Smooth muscle cell (in vitro differentiated cells): Measurements from ENCODE around the gene PRDM16. TPM values are rescaled to one million over a fixed set of nuclear protein-coding genes. Genes with fewer than 3 reads are reported as not detected.

ENCODE experiments used
- DNase-seq: peaks from one replicate; lab custom pipeline; 2025; ENCODE audit not compliant: unreplicated experiment; lab: John Stamatoyannopoulos, UW
- H2AFZ ChIP-seq: fragments of 200-600 bp; sonication (generic); 2 replicates; pipeline ENCODE4 v1.6.0; 2016; ENCODE audit warnings: antibody characterized with exemption, low read depth, mild to moderate bottlenecking
- H3F3A ChIP-seq: fragments of 200-600 bp; sonication (generic); 2 replicates; pipeline ENCODE4 v1.6.0; 2017; ENCODE audit warnings: antibody characterized with exemption, low read depth
- H3K27ac ChIP-seq: fragments of 200-600 bp; sonication (generic); 2 replicates; pipeline ENCODE4 v1.5.1; 2016; ENCODE audit warnings: low read depth, mild to moderate bottlenecking
- H3K27me3 ChIP-seq: fragments of 200-600 bp; sonication (generic); 2 replicates; pipeline ENCODE4 v1.6.1; 2016; ENCODE audit warnings: low read depth, mild to moderate bottlenecking
- H3K36me3 ChIP-seq: fragments of 200-600 bp; sonication (generic); 2 replicates; pipeline ENCODE4 v1.5.1; 2016; ENCODE audit warnings: low read depth
- H3K4me1 ChIP-seq: fragments of 200-600 bp; sonication (generic); 2 replicates; pipeline ENCODE4 v1.5.1; 2016; ENCODE audit warnings: low read depth
- H3K4me2 ChIP-seq: fragments of 200-600 bp; sonication (generic); 2 replicates; pipeline ENCODE4 v1.6.0; 2016; ENCODE audit warnings: mild to moderate bottlenecking
- H3K4me3 ChIP-seq: fragments of 200-600 bp; sonication (generic); 2 replicates; pipeline ENCODE4 v1.5.1; 2016; ENCODE audit warnings: mild to moderate bottlenecking
- H3K79me2 ChIP-seq: fragments of 200-600 bp; sonication (generic); 2 replicates; pipeline ENCODE4 v1.6.0; 2016; ENCODE audit warnings: low read depth, mild to moderate bottlenecking
- H3K9ac ChIP-seq: fragments of 200-600 bp; sonication (generic); 2 replicates; pipeline ENCODE4 v1.6.0; 2016; ENCODE audit warnings: low read depth
- H3K9me3 ChIP-seq: fragments of 200-600 bp; sonication (generic); replicated peaks from 2 replicates; pipeline ENCODE4 v1.5.1; 2016; ENCODE audit warnings: low read depth
- H4K20me1 ChIP-seq: fragments of 200-600 bp; sonication (generic); 2 replicates; pipeline ENCODE4 v1.6.0; 2016; ENCODE audit warnings: low read depth
- WGBS: methylation state at CpG from one replicate; pipeline ENCODE4 v1.1.7; 2016; ENCODE audit warnings: low lambda C conversion rate; 5-methylcytosine and 5-hydroxymethylcytosine counted together
- polyA plus RNA-seq: library from polyadenylated mRNA; unstranded; fragments of >200 nt; fragmentation: Nextera tagmentation; extraction: Ambion mirVana; gene quantifications from 2 replicates; pipeline ENCODE4 v1.2.1, GENCODE V29; 2016
- total RNA-seq: library from RNA; depleted of rRNA; stranded (reverse); fragments of >200 nt; gene quantifications from 2 replicates; pipeline ENCODE4 v1.2.3, GENCODE V29; 2014
- TF ChIP-seq, protein P1 (sequence below): fragments of 200-600 bp; sonication (generic); IDR thresholded peaks from 2 replicates; pipeline ENCODE4 v1.5.1; 2017; ENCODE audit warnings: borderline replicate concordance, mild to moderate bottlenecking, antibody characterized with exemption; ENCODE audit not compliant: insufficient read depth, poor library complexity, severe bottlenecking

Gene PRDM16
- total and polyA plus RNA-seq, 2 experiments from 2014 or later, result 0.72 to 1.3 TPM

DNA sequence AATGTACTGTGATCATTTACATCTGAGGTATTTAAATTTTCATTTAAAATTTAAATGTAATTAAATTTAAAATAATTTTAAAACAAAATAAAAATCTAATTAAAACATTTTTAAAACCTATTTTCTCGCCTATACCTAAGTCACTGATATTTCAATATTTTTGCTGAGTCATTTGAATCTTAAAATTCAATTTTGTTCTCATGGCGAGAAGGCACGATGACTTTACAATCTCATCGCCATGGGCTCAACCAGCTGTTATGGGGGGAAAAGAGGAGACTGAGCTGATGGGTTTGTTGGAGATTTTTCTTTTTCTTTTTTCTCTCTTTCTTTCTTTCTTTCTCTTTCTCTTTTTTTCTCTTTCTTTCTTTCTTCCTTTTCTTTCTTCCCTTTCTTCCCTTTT, 89.3 kb downstream of the PRDM16 start:
- no peak overlapping the region for H2AFZ ChIP-seq
- no peaks in the 10 kb centered on the region for H3K79me2 ChIP-seq
- no peak for DNase-seq
- H3K4me2 ChIP-seq, result no peak overlapping the region
- H3K27ac ChIP-seq, result no peak overlapping the region
- H4K20me1 ChIP-seq, result no peaks in the 10 kb centered on the region
- H3K4me3 ChIP-seq, result no peak overlapping the region
- H3K27me3 ChIP-seq, result no peaks in the 10 kb centered on the region
- no peaks in the 10 kb centered on the region for H3K9me3 ChIP-seq
- WGBS, result 95% methylated on average over 4 of the region's 4 CpGs
- TF ChIP-seq, protein P1, sequence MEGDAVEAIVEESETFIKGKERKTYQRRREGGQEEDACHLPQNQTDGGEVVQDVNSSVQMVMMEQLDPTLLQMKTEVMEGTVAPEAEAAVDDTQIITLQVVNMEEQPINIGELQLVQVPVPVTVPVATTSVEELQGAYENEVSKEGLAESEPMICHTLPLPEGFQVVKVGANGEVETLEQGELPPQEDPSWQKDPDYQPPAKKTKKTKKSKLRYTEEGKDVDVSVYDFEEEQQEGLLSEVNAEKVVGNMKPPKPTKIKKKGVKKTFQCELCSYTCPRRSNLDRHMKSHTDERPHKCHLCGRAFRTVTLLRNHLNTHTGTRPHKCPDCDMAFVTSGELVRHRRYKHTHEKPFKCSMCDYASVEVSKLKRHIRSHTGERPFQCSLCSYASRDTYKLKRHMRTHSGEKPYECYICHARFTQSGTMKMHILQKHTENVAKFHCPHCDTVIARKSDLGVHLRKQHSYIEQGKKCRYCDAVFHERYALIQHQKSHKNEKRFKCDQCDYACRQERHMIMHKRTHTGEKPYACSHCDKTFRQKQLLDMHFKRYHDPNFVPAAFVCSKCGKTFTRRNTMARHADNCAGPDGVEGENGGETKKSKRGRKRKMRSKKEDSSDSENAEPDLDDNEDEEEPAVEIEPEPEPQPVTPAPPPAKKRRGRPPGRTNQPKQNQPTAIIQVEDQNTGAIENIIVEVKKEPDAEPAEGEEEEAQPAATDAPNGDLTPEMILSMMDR, result no peak
- H3K36me3 ChIP-seq, result no peaks in the 10 kb centered on the region
- H3K4me1 ChIP-seq, result no peaks in the 10 kb centered on the region
- no peaks in the 10 kb centered on the region for H3F3A ChIP-seq
- H3K9ac ChIP-seq, result no peak overlapping the region

DNA sequence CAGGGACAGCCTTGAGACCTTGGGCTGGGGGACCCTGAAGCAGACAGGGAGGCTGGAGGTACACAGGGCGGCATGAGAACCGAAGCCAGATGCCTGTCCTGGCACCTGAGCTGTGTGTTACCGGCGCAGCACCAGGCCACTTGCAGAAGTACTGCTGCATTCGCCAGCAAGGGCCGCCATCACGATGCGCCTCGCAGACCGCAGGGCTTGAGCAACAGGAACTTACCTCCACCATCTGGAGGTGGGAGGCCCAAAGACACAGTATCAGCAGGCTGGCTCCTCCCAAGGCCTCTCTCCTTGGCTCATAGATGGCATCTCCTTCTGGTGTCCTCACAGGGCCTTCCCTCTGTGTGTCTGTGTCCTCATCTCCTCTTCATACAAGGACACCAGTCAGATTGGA, 90.1 kb downstream of the PRDM16 start:
- TF ChIP-seq, protein P1, result no peak
- H2AFZ ChIP-seq, result no peak overlapping the region
- no peaks in the 10 kb centered on the region for H3F3A ChIP-seq
- H3K27ac ChIP-seq, result no peak overlapping the region
- WGBS, result 97% methylated on average over 10 of the region's 10 CpGs
- no peak overlapping the region for H3K4me2 ChIP-seq
- H3K27me3 ChIP-seq, result no peaks in the 10 kb centered on the region
- H3K4me1 ChIP-seq, result no peaks in the 10 kb centered on the region
- no peaks in the 10 kb centered on the region for H3K79me2 ChIP-seq
- H3K36me3 ChIP-seq, result no peaks in the 10 kb centered on the region
- no peaks in the 10 kb centered on the region for H4K20me1 ChIP-seq
- no peak overlapping the region for H3K9ac ChIP-seq
- H3K9me3 ChIP-seq, result no peaks in the 10 kb centered on the region
- H3K4me3 ChIP-seq, result no peak overlapping the region
- no peak for DNase-seq

DNA sequence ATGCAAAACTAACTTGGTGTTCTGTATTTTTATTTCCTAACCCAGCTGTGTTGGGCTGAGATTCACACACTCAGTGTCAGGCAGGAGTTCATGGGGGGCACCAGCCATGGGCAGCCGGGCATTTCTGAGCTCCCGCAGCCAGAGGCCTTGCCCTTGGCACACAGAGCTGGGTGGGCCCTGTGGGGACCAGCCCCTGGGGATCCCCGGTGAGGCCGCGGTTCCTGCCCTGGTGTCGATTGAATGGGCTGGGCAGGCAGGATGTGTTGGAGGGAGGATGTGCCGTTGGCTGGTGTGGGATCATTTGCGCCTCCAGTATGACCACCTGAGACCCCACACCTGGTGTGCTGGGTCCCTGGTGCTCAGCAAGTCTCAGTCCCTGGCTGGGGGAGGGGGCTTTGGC, 91.0 kb downstream of the PRDM16 start:
- no peaks in the 10 kb centered on the region for H3K9me3 ChIP-seq
- H3K36me3 ChIP-seq, result no peaks in the 10 kb centered on the region
- H3K4me2 ChIP-seq, result no peak overlapping the region
- no peaks in the 10 kb centered on the region for H3K27me3 ChIP-seq
- H4K20me1 ChIP-seq, result no peaks in the 10 kb centered on the region
- TF ChIP-seq, protein P1, result no peak
- 95% methylated on average over 8 of the region's 8 CpGs for WGBS
- H3K4me1 ChIP-seq, result no peaks in the 10 kb centered on the region
- H3K27ac ChIP-seq, result no peak overlapping the region
- no peak for DNase-seq
- no peaks in the 10 kb centered on the region for H3K79me2 ChIP-seq
- H3F3A ChIP-seq, result no peaks in the 10 kb centered on the region
- H3K9ac ChIP-seq, result no peak overlapping the region
- H2AFZ ChIP-seq, result no peak overlapping the region
- no peak overlapping the region for H3K4me3 ChIP-seq

DNA sequence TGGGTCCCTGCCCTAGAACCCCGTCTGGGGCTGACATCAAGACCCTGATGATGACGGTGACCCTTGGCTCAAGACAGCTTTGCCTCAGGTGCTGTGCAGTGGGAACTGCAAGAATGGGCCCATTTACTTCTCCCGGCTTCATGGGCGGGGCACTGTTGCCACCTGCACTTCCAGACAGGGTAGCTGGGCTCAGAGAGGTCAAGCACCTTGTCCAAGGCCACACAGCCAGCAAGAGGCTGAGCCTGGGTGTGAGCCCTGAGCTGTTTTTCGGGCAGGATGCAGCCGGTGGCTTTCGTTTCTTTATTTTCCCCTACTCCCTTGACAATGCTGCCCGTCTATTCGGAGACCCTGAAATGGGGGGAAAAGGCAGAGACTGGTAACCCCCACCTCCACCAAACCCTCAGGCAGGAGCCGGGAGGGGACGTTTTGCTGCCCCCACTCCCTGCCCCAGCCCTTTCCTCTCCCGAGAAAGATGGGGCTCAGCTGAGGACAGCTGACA, 91.7 kb downstream of the PRDM16 start:
- Histone ChIP-seq H2AFZ (no peak overlapping the region), H3F3A (no peaks in the 10 kb centered on the region), H3K4me1 (no peaks in the 10 kb centered on the region), H3K4me3 (no peak overlapping the region), H3K27ac (no peak overlapping the region), H4K20me1 (no peaks in the 10 kb centered on the region), H3K36me3 (no peaks in the 10 kb centered on the region), H3K9ac (no peak overlapping the region), H3K4me2 (no peak overlapping the region), H3K9me3 (no peaks in the 10 kb centered on the region), H3K79me2 (no peaks in the 10 kb centered on the region), H3K27me3 (no peaks in the 10 kb centered on the region)
- no peak for DNase-seq
- WGBS, result 95% methylated on average over 12 of the region's 12 CpGs
- TF ChIP-seq, protein P1, result no peak
